NT2/D1 (cell line): ENCODE measurements around the gene MPST.

Experiments
- YY1 ChIP-seq: IDR thresholded peaks from 2 replicates; pipeline ENCODE4 v1.6.1; 2011; ENCODE audit not compliant: insufficient read length, insufficient read depth
- ZNF274 ChIP-seq: IDR thresholded peaks from 2 replicates; pipeline ENCODE4 v1.6.1; 2011; ENCODE audit warnings: mild to moderate bottlenecking, low read depth, low read length

GRCh38 chr22:36997746-36998145 lies 21.8 kb upstream of the MPST start:
- TF ChIP-seq YY1 (no peak), ZNF274 (no peak)
